Thymus (tissue), 14 donors: ENCODE measurements around the gene PDLIM3. TPM values are rescaled to one million over a fixed set of nuclear protein-coding genes. Genes with fewer than 3 reads are reported as not detected.

ENCODE experiments used
- DNase-seq, 9 donors: peaks; one replicate each; pipeline ENCODE4 v3.0.0-alpha.2; 2013; ENCODE audit warnings: low spot score in 9 of 9, low read depth in 6 of 9, missing footprints in 1 of 9
- H3K27ac ChIP-seq, 2 donors: one replicate each; pipeline ENCODE4 v1.5.1; 2013; ENCODE audit warnings: control low read depth in 1 of 2, low read depth in 1 of 2, low read length in 1 of 2, mild to moderate bottlenecking in 1 of 2, moderate library complexity in 1 of 2
- H3K27me3 ChIP-seq, 2 donors: one replicate each; pipeline ENCODE4 v1.5.1; 2013; ENCODE audit warnings: low read length in 1 of 2; ENCODE audit not compliant: control insufficient read depth in 2 of 2, insufficient read depth in 1 of 2
- H3K36me3 ChIP-seq, 2 donors: one replicate each; pipeline ENCODE4 v1.5.1; 2013; ENCODE audit warnings: low read length in 1 of 2, mild to moderate bottlenecking in 1 of 2, moderate library complexity in 1 of 2; ENCODE audit not compliant: control insufficient read depth in 2 of 2, insufficient read depth in 2 of 2
- H3K4me1 ChIP-seq, 2 donors: one replicate each; pipeline ENCODE4 v1.5.1; 2013; ENCODE audit warnings: low read length in 2 of 2; ENCODE audit not compliant: control insufficient read depth in 2 of 2, insufficient read depth in 2 of 2
- H3K4me3 ChIP-seq, 2 donors: one replicate each; pipeline ENCODE4 v1.5.1; 2013; ENCODE audit warnings: low read length in 2 of 2, control low read depth in 1 of 2, mild to moderate bottlenecking in 1 of 2
- H3K9me3 ChIP-seq, 2 donors: one replicate each; pipeline ENCODE4 v1.5.1; 2013; ENCODE audit warnings: low read length in 1 of 2, mild to moderate bottlenecking in 1 of 2; ENCODE audit not compliant: control insufficient read depth in 2 of 2, insufficient read depth in 1 of 2
- WGBS: extraction: QIAGEN DNeasy Blood & Tissue Kit; methylation state at CpG from one replicate; pipeline ENCODE4 v1.1.7; 2013; 5-methylcytosine and 5-hydroxymethylcytosine counted together
- long read RNA-seq, 10 donors: transcript quantifications; one replicate each; lab custom pipeline, GENCODE V29; 2026
- polyA plus RNA-seq: library from polyadenylated mRNA; stranded (reverse); fragments of 200-250 nt; gene quantifications from one replicate; pipeline ENCODE4 v1.2.3, GENCODE V29; 2013
- total RNA-seq: library from RNA; stranded (reverse); fragments of 120-200 nt; gene quantifications from one replicate; pipeline ENCODE4 v1.2.4, GENCODE V29; 2013
- donor health status: healthy.

Gene PDLIM3, protein sequence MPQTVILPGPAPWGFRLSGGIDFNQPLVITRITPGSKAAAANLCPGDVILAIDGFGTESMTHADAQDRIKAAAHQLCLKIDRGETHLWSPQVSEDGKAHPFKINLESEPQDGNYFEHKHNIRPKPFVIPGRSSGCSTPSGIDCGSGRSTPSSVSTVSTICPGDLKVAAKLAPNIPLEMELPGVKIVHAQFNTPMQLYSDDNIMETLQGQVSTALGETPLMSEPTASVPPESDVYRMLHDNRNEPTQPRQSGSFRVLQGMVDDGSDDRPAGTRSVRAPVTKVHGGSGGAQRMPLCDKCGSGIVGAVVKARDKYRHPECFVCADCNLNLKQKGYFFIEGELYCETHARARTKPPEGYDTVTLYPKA
- total RNA-seq (8.6 TPM), polyA plus RNA-seq (21.8 TPM)
- long read RNA-seq, donor 1: 0 reads
- long read RNA-seq, donor 2: 0 reads
- long read RNA-seq, donor 3, partial matches to known transcripts: 0 of 1 reads
- long read RNA-seq, donor 3, other reads (novel, unspliced or antisense): 0 of 1 reads
- long read RNA-seq, donor 4: 0 reads
- long read RNA-seq, donor 5: 0 reads
- long read RNA-seq, donor 6, partial matches to known transcripts: 0 of 2 reads
- long read RNA-seq, donor 6, other reads (novel, unspliced or antisense): 0 of 2 reads
- long read RNA-seq, donor 7, partial matches to known transcripts: 0 of 2 reads
- long read RNA-seq, donor 7, other reads (novel, unspliced or antisense): 0 of 2 reads
- long read RNA-seq, donor 8, partial matches to known transcripts: 0 of 1 reads
- long read RNA-seq, donor 8, other reads (novel, unspliced or antisense): 0 of 1 reads
- long read RNA-seq, donor 9, partial matches to known transcripts: 0 of 2 reads
- long read RNA-seq, donor 9, other reads (novel, unspliced or antisense): 0 of 2 reads
- long read RNA-seq, donor 10: 0 reads

DNA sequence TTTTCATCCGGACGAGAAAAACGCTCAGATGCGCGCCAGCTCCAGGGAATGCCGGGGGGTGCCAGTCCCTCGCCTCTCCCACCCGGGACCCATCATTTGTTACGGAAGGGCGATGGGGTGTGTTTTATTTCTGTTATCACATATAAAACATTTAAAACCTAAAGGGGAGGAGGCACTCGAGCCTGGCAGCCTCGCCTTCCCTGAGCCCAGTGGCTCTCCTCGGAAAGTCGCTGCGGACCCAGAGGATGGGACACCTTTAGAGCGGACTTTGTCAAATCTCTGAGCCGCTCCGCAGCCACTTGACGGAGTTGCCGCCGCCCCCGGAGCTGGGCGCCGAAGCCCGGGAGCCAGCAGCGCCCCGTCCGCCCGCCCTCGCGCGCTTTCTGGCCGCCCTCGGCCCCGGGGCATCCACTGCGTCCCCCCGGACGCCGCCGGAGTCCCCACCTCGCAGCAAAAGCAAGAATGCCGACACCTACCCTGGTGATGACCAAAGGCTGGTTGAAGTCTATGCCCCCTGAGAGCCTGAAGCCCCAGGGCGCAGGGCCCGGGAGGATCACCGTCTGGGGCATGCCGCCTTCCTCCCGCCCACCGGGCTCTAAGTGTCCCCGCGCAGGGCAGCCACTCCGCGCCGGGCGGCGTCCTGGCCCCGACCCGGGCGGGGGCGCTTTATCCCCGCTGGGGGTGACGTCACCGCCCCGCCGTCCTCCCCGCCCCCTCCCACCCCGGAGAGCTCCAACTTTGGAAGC lies at the start of gene PDLIM3:
Gene PDLIM3 (minus strand): TSS at position 642 of the 746 bp plus-strand sequence. CDS start 73 bp downstream, at position 569.
- H3K27ac ChIP-seq: no peak within 1 kb of the TSS
- no peaks in the 10 kb centered on the region for H3K4me1 ChIP-seq
- H3K9me3 ChIP-seq: no peaks in the 10 kb centered on the region
- 4% methylated on average over 66 of the region's 66 CpGs for WGBS
- peak within 1 kb of the TSS; percentile 12 to 25 for H3K4me3 ChIP-seq
- peaks cover 20 to 56% of the 10 kb centered on the region in 2 donors for H3K27me3 ChIP-seq
- H3K36me3 ChIP-seq: no peaks in the 10 kb centered on the region
- no peak for DNase-seq

DNA sequence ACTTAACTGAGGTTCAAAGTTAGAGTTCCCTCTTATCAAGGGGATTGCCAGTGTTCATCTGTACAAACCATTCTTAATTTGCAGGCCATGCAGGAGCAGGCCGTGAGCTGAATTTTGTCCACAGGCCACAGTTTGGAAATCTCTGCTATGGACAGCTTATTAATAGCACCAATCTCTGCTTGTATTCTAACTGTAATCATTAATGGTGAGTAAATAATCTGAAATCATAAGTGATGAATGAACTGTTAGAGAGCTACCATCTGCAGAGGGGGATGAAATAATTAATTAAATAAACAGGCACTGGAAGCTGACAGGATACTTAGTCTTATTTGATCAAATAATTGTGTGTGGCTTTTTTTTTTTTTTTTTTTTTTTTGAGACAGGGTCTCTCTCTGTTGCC lies 48.5 kb upstream of the PDLIM3 start:
- no peak overlapping the region for H3K27ac ChIP-seq
- H3K9me3 ChIP-seq: peaks cover 0 to 5% of the 10 kb centered on the region in 2 donors
- peaks cover 2 to 18% of the 10 kb centered on the region in 2 donors for H3K27me3 ChIP-seq
- H3K36me3 ChIP-seq: no peaks in the 10 kb centered on the region
- peaks cover 0 to 6% of the 10 kb centered on the region in 2 donors for H3K4me1 ChIP-seq
- DNase-seq: no peak
- H3K4me3 ChIP-seq: no peak overlapping the region
- 97% methylated on average over 1 of the region's 1 CpG for WGBS

DNA sequence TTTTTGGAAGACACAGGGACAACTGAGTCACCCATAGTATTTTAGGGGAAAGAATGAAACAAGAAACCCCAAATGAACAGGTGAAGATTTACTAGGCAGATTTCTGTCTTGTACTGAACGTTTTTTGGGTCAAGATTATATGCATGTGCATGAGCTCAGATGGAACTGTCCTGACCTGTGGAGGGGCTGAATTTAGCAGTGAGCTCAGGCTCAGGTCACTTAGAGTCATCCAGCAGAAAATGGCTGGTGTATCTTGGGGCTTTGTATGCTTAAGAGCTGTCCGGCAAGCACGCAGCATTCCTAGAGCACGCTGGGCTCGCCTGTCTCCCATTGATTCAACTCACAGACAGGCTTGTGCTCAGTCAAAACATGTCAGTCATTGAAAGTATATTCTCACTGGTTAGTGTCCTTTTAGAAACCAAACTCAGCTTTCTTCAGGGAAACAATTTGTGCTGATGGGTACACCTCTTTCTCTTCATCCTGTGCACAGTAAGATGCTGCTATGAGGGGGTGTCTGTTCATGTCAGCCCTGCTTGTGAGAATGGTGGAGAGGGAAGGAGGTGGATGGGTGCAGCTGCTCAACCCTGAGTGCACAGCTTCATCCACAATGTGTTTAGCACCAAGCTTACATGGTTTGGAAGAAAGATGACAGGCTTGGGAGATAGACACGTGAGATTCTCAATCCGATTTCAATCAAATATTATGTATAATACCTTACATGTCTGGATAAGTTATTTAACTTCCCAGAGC lies 47.5 kb upstream of the PDLIM3 start:
- H3K4me3 ChIP-seq: no peak overlapping the region
- peaks cover 2 to 13% of the 10 kb centered on the region in 2 donors for H3K27me3 ChIP-seq
- H3K9me3 ChIP-seq: peaks cover 0 to 4% of the 10 kb centered on the region in 2 donors
- H3K4me1 ChIP-seq: peaks cover 0 to 5% of the 10 kb centered on the region in 2 donors
- H3K36me3 ChIP-seq: no peaks in the 10 kb centered on the region
- H3K27ac ChIP-seq: no peak overlapping the region
- no peak for DNase-seq
- 86% methylated on average over 7 of the region's 7 CpGs for WGBS

DNA sequence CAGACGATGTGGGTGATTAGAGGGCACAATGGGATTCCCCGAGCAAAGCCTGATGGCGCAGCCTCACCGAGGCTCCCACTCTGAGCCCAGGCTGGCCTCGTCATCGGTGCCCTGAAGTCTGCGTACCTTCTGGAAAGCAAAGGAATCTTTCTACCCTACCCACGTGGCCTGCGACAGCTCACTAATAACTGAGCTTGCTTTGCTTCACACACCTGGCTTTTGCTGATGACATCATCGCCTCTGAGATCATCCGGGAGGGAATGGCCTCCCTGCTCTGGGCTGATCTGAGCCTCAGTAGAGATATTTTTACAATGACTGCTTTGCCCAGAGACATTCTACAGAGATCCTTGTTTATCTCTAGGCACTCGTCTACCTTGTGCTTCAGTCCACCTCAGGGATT lies 45.4 kb upstream of the PDLIM3 start:
- no peaks in the 10 kb centered on the region for H3K9me3 ChIP-seq
- H3K27me3 ChIP-seq: peaks cover 0 to 2% of the 10 kb centered on the region in 2 donors
- H3K4me3 ChIP-seq: no peak overlapping the region
- H3K36me3 ChIP-seq: no peaks in the 10 kb centered on the region
- H3K27ac ChIP-seq: no peak overlapping the region
- 89% methylated on average over 12 of the region's 12 CpGs for WGBS
- no peak for DNase-seq
- H3K4me1 ChIP-seq: no peaks in the 10 kb centered on the region

DNA sequence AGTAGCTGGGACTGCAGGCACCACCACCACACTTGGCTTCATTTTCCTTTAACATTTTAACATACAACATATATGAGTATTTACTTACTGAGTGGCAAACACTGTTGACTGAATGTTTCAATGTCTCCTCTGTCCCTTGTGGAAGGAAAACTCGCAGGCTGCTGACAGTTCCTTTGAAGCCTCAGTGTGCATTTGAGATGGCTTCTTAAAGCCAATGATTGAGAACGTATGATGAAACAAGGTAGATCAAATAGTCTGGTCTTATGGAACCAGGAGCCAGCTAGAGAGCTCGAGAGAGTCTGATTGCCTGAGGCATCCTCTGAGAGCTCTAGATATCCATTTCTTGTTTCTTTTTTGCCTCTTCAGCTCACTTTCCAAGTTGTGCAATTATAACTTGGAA lies 43.0 kb upstream of the PDLIM3 start:
- Histone ChIP-seq H3K4me1 (no peaks in the 10 kb centered on the region), H3K9me3 (no peaks in the 10 kb centered on the region), H3K27ac (no peak overlapping the region), H3K36me3 (no peaks in the 10 kb centered on the region), H3K27me3 (no peaks in the 10 kb centered on the region), H3K4me3 (no peak overlapping the region)
- WGBS: 68% methylated on average over 3 of the region's 3 CpGs
- DNase-seq: no peak

DNA sequence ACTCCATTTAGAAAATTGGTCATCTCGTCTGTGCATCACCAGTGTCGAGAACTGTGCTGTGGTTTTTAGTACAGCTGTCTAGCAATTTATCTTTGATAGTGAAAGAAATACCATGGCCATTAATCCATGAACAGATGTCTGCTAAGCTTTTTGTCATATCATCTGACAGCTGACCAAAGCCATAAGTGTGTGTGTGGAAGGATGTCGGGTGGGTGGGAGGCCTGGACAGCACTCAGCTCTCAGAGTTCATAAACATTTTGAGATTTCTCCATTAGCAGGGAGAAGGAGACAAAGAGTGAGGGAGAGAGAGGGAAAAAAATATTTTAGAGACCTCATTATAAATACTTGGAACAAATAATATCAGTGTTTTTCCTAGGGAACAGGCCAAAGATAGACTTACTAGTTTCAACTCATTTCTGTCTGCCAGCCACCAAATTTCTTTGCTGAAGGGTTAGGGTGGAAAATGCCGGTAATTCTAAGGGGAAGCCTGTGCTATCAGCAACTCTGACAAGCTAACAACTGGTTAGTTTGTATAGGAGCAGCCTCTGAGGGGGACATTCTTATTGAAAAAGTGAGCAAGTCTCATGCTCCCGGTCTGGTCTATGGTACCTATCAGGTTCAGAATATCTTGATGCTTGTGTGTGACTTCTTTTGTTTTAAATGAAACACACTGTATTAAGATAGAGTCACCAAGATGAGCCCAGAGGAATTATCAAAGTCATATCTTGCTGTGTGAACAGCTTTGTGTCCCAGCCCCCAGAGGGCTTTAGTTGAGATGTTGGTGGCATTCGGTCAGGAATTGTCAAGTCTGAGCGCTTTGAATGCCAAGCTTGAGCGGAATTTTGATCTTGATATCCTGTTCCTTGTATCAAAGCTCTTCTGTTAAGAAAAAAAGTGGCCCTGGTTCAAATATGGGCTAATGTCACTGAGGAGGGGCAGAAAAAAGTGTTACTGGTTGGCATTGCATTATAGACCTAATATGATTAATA lies 41.9 kb upstream of the PDLIM3 start:
- H3K9me3 ChIP-seq: no peaks in the 10 kb centered on the region
- no peak for DNase-seq
- H3K27me3 ChIP-seq: no peaks in the 10 kb centered on the region
- H3K27ac ChIP-seq: no peak overlapping the region
- H3K36me3 ChIP-seq: no peaks in the 10 kb centered on the region
- H3K4me1 ChIP-seq: no peaks in the 10 kb centered on the region
- WGBS: 91% methylated on average over 8 of the region's 8 CpGs
- H3K4me3 ChIP-seq: no peak overlapping the region

DNA sequence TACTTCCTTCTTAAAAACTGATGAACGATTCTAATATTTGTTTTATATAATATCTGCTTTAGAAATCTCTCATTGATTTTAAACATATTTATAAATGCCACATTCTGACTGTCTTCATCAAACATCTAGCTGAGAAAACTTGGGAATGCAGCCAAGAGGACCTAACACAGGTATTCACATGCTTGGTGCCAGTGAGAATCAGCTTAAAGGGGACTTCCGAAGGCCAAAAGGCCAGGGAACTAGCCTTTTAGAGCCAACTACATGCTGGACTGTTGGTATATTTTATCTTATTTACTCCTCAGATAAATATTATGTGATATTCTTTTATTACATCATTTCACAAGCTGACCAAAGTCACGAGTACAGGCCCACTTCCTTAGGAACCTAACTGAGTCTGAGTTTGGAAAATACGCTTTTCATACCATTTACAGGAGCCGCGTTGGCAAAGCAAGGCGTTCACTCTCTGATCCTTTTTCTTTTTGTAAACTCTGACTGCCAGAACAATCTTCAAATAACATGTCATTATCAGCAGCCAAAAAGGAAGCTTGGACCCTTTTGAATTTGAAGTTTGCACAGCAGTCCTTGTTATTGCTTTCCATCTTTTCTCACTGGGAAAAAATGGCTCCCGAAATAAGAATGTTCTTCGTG lies 41.1 kb upstream of the PDLIM3 start:
- no peaks in the 10 kb centered on the region for H3K9me3 ChIP-seq
- 91% methylated on average over 9 of the region's 9 CpGs for WGBS
- DNase-seq: no peak

More for the DNA sequence above, 41.1 kb upstream of the PDLIM3 start:
- Histone ChIP-seq H3K4me3 (no peak overlapping the region), H3K27ac (no peak overlapping the region), H3K36me3 (no peaks in the 10 kb centered on the region), H3K27me3 (no peaks in the 10 kb centered on the region), H3K4me1 (no peaks in the 10 kb centered on the region)
